Stomach (tissue), 4 donors: ENCODE measurements around the gene B3GNT8.

Experiments used
- CTCF ChIP-seq, 7 experiments: fragments of 450-650 bp in 4 of 7; fragments of 200-600 bp in 3 of 7; sonication (generic) in 3 of 7; IDR thresholded peaks; one replicate each; pipeline ENCODE4 v1.5.1; 2016 to 2019; ENCODE audit warnings: antibody characterized with exemption in 7 of 7, control low read depth in 2 of 7, mild to moderate bottlenecking in 1 of 7
- EP300 ChIP-seq: sonication (generic); formaldehyde crosslinking; IDR thresholded peaks from one replicate; pipeline ENCODE4 v1.6.1; 2017; ENCODE audit warnings: antibody characterized with exemption
- POLR2A ChIP-seq, 4 donors: fragments of 450-650 bp; IDR thresholded peaks; one replicate each; pipeline ENCODE4 v1.6.1; 2016; ENCODE audit warnings: antibody characterized with exemption in 4 of 4, control low read depth in 2 of 4, mild to moderate bottlenecking in 1 of 4, moderate library complexity in 1 of 4
- POLR2AphosphoS5 ChIP-seq, 3 donors: sonication (generic); formaldehyde crosslinking; IDR thresholded peaks; one replicate each; pipeline ENCODE4 v1.6.1; 2016; ENCODE audit warnings: antibody characterized with exemption in 3 of 3

- TF ChIP-seq POLR2A (IDR thresholded peaks at IDR 0.05) (no peak), CTCF (IDR thresholded peaks at IDR 0.05) (no peak), EP300 (no peak), POLR2AphosphoS5 (IDR thresholded peaks at IDR 0.05) (no peak)
Measured at GRCh38 chr19:41415154-41415571, 12.0 kb downstream of the B3GNT8 start.
